ENCODE measurements around the gene EML6.

GRCh38 chr2:54805255-54805654 is 81.8 kb downstream of the EML6 start:
- TF ChIP-seq EZH2 (IDR thresholded peaks at IDR 0.05), result no peak
- no peak for TF ChIP-seq POLR2AphosphoS5 (IDR thresholded peaks at IDR 0.05; ENCODE audit: borderline replicate concordance, low read depth, low read length)

Measured in SK-N-MC (cell line).